K562 treated with DMSO at 1 percent for 48 hours (cell line): ENCODE results near the gene KRTAP9-4. TPM values are rescaled to one million over a fixed set of nuclear protein-coding genes. Genes with fewer than 3 reads are reported as not detected.

ENCODE experiments used
- total RNA-seq: library from RNA; unstranded; fragments of 300-600 nt; gene quantifications from 2 replicates; pipeline ENCODE4 v1.2.3, GENCODE V29; 2022; ENCODE audit warnings: low replicate concordance; ENCODE audit errors: extremely low read depth

The KRTAP9-4 gene, protein sequence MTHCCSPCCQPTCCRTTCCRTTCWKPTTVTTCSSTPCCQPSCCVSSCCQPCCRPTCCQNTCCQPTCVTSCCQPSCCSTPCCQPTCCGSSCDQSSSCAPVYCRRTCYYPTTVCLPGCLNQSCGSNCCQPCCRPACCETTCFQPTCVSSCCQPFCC
- not detected in 2 replicates for total RNA-seq

DNA sequence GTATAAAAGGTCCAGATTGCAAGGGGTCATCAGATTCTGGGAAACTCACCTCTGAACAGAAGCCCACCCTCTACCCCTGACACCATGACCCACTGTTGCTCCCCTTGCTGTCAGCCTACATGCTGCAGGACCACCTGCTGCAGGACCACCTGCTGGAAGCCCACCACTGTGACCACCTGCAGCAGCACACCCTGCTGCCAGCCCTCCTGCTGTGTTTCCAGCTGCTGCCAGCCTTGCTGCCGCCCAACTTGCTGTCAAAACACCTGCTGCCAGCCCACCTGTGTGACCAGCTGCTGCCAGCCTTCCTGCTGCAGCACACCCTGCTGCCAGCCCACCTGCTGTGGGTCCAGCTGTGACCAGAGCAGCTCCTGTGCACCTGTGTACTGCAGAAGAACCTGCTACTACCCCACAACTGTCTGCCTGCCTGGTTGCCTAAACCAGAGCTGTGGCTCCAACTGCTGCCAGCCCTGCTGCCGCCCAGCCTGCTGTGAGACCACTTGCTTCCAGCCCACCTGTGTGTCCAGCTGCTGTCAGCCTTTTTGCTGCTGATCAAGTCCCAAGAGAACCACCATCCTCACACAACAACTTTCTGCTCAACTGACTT lies at the start of gene KRTAP9-4:
Gene KRTAP9-4 (plus strand): TSS at position 51 of the 604 bp plus-strand sequence. CDS start 34 bp downstream, at position 85.

DNA sequence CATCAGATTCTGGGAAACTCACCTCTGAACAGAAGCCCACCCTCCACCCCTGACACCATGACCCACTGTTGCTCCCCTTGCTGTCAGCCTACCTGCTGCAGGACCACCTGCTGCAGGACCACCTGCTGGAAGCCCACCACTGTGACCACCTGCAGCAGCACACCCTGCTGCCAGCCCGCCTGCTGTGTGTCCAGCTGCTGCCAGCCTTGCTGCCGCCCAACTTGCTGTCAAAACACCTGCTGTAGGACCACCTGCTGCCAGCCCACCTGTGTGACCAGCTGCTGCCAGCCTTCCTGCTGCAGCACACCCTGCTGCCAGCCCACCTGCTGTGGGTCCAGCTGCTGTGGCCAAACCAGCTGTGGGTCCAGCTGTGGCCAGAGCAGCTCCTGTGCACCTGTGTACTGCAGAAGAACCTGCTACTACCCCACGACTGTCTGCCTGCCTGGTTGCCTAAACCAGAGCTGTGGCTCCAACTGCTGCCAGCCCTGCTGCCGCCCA lies 22.8 kb upstream of the KRTAP9-4 start, which contains the start of gene KRTAP9-2:
Gene KRTAP9-2 (plus strand): TSS at position 51 of the 498 bp plus-strand sequence. CDS start 7 bp downstream, at position 58.

DNA sequence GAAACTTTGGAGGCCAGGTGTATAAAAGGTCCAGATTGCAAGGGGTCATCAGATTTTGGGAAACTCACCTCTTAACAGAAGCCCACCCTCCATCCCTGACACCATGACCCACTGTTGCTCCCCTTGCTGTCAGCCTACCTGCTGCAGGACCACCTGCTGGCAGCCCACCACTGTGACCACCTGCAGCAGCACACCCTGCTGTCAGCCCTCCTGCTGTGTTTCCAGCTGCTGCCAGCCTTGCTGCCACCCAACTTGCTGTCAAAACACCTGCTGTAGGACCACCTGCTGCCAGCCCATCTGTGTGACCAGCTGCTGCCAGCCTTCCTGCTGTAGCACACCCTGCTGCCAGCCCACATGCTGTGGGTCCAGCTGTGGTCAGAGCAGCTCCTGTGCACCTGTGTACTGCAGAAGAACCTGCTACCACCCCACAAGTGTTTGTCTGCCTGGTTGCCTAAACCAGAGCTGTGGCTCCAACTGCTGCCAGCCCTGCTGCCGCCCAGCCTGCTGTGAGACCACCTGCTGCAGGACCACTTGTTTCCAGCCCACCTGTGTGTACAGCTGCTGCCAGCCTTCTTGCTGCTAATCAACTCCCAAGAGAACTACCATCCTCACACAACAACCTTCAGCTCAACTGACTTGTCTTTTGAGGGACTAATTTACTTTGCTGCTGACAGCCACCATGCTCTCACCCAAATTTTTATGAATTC lies 16.9 kb upstream of the KRTAP9-4 start, which contains the start of gene KRTAP9-3:
Gene KRTAP9-3 (plus strand): TSS at position 51 of the 707 bp plus-strand sequence. CDS start 53 bp downstream, at position 104.

DNA sequence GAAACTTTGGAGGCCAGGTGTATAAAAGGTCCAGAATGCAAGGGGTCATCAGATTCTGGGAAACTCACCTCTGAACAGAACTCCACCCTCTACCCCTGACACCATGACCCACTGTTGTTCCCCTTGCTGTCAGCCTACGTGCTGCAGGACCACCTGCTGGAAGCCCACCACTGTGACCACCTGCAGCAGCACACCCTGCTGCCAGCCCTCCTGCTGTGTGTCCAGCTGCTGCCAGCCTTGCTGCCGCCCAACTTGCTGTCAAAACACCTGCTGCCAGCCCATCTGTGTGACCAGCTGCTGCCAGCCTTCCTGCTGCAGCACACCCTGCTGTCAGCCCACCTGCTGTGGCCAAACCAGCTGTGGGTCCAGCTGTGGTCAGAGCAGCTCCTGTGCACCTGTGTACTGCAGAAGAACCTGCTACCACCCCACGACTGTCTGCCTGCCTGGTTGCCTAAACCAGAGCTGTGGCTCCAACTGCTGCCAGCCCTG lies 11.5 kb upstream of the KRTAP9-4 start, which contains the start of gene KRTAP9-8:
Gene KRTAP9-8 (plus strand): TSS at position 51 of the 489 bp plus-strand sequence. CDS start 53 bp downstream, at position 104.

DNA sequence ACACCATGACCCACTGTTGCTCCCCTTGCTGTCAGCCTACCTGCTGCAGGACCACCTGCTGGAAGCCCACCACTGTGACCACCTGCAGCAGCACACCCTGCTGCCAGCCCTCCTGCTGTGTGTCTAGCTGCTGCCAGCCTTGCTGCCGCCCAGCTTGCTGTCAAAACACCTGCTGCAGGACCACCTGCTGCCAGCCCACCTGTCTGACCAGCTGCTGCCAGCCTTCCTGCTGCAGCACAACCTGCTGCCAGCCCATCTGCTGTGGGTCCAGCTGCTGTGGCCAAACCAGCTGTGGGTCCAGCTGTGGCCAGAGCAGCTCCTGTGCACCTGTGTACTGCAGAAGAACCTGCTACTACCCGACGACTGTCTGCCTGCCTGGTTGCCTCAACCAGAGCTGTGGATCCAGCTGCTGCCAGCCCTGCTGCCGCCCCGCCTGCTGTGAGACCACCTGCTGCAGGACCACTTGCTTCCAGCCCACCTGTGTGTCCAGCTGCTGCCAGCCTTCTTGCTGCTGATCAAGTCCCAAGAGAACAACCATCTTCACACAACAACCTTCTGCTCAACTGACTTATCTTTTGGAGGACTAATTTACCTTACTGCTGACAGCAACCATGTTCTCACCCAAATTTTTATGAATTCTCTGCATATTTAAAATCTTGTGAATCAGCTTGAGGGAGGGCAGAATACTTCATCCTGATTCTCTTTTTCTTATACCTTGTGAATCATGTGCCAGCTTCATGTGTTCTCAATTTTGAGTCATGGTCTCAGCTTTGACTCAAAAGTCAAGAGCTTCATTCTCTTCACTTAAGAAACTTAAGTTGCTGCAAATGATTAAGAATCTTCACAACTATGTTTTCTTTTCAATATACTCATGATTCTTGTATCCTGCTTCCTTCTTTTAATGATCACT lies 6.1 kb downstream of the KRTAP9-4 start, which contains the start of gene KRTAP9-9:
Gene KRTAP9-9 (plus strand): TSS at position 4 of the 910 bp plus-strand sequence.

DNA sequence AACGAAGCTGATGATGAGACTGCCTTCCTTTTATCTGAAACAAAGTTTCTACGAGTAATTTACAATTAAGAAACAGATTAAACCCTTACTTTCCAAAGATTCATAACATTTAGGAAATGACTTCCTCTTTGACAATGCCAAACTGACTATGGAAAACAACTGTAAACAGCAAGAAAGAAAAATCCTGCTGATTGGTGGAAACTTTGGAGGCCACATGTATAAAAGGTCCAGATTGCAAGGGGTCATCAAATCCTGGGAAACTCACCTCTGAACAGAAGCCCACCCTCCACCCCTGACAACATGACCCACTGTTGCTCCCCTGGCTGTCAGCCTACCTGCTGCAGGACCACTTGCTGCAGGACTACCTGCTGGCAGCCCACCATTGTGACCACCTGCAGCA lies 15.6 kb downstream of the KRTAP9-4 start, which contains the start of gene KRTAP9-6:
Gene KRTAP9-6 (plus strand): TSS at position 301 of the 400 bp plus-strand sequence. CDS start 0 bp downstream, at position 301.

DNA sequence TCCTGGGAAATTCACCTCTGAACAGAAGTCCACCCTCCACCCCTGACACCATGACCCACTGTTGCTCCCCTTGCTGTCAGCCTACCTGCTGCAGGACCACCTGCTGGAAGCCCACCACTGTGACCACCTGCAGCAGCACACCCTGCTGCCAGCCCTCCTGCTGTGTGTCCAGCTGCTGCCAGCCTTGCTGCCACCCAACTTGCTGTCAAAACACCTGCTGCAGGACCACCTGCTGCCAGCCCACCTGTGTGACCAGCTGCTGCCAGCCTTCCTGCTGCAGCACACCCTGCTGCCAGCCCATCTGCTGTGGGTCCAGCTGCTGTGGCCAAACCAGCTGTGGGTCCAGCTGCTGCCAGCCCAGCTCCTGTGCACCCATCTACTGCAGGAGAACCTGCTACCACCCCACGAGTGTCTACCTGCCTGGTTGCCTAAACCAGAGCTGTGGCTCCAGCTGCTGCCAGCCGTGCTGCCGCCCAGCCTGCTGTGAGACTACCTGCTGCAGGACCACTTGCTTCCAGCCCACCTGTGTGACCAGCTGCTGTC lies 26.2 kb downstream of the KRTAP9-4 start, which contains the start of gene KRTAP9-7:
Gene KRTAP9-7 (plus strand): TSS at position 51 of the 543 bp plus-strand sequence. CDS start 0 bp downstream, at position 51.

Other genes starting within 250 kb of the KRTAP9-4 start
- not detected in 2 replicates for gene KRTAP3-2, start 249.8 kb upstream of the KRTAP9-4 start, total RNA-seq
- gene KRTAP3-1, start 240.6 kb upstream of the KRTAP9-4 start, total RNA-seq = not detected in 2 replicates
- gene KRTAP1-5, start 222.5 kb upstream of the KRTAP9-4 start, total RNA-seq = not detected in 2 replicates
- not detected in 2 replicates for gene KRTAP1-4, start 219.5 kb upstream of the KRTAP9-4 start, total RNA-seq
- not detected in 2 replicates for gene KRTAP1-3, start 214.8 kb upstream of the KRTAP9-4 start, total RNA-seq
- gene KRTAP1-1, start 208.2 kb upstream of the KRTAP9-4 start, total RNA-seq = not detected in 2 replicates
- gene KRTAP2-1, start 202.4 kb upstream of the KRTAP9-4 start, total RNA-seq = not detected in 2 replicates
- not detected in 2 replicates for gene KRTAP2-2, start 194.5 kb upstream of the KRTAP9-4 start, total RNA-seq
- not detected in 2 replicates for gene KRTAP2-3, start 189.6 kb upstream of the KRTAP9-4 start, total RNA-seq
- not detected in 2 replicates for gene KRTAP2-4, start 183.8 kb upstream of the KRTAP9-4 start, total RNA-seq
- not detected in 2 replicates for gene KRTAP4-7, start 165.5 kb upstream of the KRTAP9-4 start, total RNA-seq
- gene KRTAP4-8, start 151.5 kb upstream of the KRTAP9-4 start, total RNA-seq = not detected in 2 replicates
- gene KRTAP4-16, start 147.5 kb upstream of the KRTAP9-4 start, total RNA-seq = not detected in 2 replicates
- not detected in 2 replicates for gene KRTAP4-9, start 144.3 kb upstream of the KRTAP9-4 start, total RNA-seq
- gene KRTAP4-11, start 131.3 kb upstream of the KRTAP9-4 start, total RNA-seq = not detected in 2 replicates
- not detected in 2 replicates for gene KRTAP4-12, start 125.5 kb upstream of the KRTAP9-4 start, total RNA-seq
- gene KRTAP4-6, start 109.1 kb upstream of the KRTAP9-4 start, total RNA-seq = not detected in 2 replicates
- gene KRTAP4-5, start 99.9 kb upstream of the KRTAP9-4 start, total RNA-seq = not detected in 2 replicates
- gene KRTAP4-4, start 88.9 kb upstream of the KRTAP9-4 start, total RNA-seq = not detected in 2 replicates
- not detected in 2 replicates for gene KRTAP4-3, start 81.5 kb upstream of the KRTAP9-4 start, total RNA-seq
- gene KRTAP4-2, start 71.5 kb upstream of the KRTAP9-4 start, total RNA-seq = not detected in 2 replicates
- not detected in 2 replicates for gene KRTAP4-1, start 64.8 kb upstream of the KRTAP9-4 start, total RNA-seq
- gene KRTAP9-1, start 59.8 kb upstream of the KRTAP9-4 start, total RNA-seq = not detected in 2 replicates
- gene KRTAP9-2, start 23.0 kb upstream of the KRTAP9-4 start, total RNA-seq = not detected in 2 replicates
- not detected in 2 replicates for gene KRTAP9-3, start 17.2 kb upstream of the KRTAP9-4 start, total RNA-seq
- gene KRTAP9-8, start 11.7 kb upstream of the KRTAP9-4 start, total RNA-seq = not detected in 2 replicates
- not detected in 2 replicates for gene KRTAP9-9, start 5.7 kb downstream of the KRTAP9-4 start, total RNA-seq
- not detected in 2 replicates for gene KRTAP9-6, start 15.7 kb downstream of the KRTAP9-4 start, total RNA-seq
- gene KRTAP9-7, start 26.0 kb downstream of the KRTAP9-4 start, total RNA-seq = not detected in 2 replicates
- not detected in 2 replicates for gene KRTAP29-1, start 53.2 kb downstream of the KRTAP9-4 start, total RNA-seq
- gene KRTAP16-1, start 59.6 kb downstream of the KRTAP9-4 start, total RNA-seq = not detected in 2 replicates
- gene KRTAP17-1, start 66.0 kb downstream of the KRTAP9-4 start, total RNA-seq = not detected in 2 replicates
- gene KRT33A, start 101.1 kb downstream of the KRTAP9-4 start, total RNA-seq = not detected in 2 replicates
- not detected in 2 replicates for gene KRT33B, start 120.1 kb downstream of the KRTAP9-4 start, total RNA-seq
- not detected in 2 replicates for gene KRT34, start 132.6 kb downstream of the KRTAP9-4 start, total RNA-seq
- gene KRT31, start 147.9 kb downstream of the KRTAP9-4 start, total RNA-seq = not detected in 2 replicates
- gene KRT37, start 174.9 kb downstream of the KRTAP9-4 start, total RNA-seq = not detected in 2 replicates
- not detected in 2 replicates for gene KRT38, start 191.3 kb downstream of the KRTAP9-4 start, total RNA-seq
- not detected in 2 replicates for gene KRT32, start 217.7 kb downstream of the KRTAP9-4 start, total RNA-seq
- not detected in 2 replicates for gene KRT35, start 231.5 kb downstream of the KRTAP9-4 start, total RNA-seq
- not detected in 2 replicates for gene KRT36, start 240.2 kb downstream of the KRTAP9-4 start, total RNA-seq